GM20431 (cell line): ENCODE data around the gene TRAPPC12.
"Not testable (repeated sequence)": the region's sequence is repeated elsewhere in the genome, so short reads cannot be mapped to it uniquely, and the experiment has no call there.

Experiments used
- in situ Hi-C: fragments of 300-500 bp; cut with MseI, MboI; formaldehyde crosslinking; loops from one replicate; pipeline ENCODE4 v1.15.0; 2020; ENCODE audit warnings: low sequenced_read_pairs; ENCODE audit not compliant: unreplicated experiment

TRAPPC12 gene

GRCh38 chr2:3430172-3430571 is 50.7 kb downstream of the TRAPPC12 start:
- in situ Hi-C loops = no loop called here

DNA sequence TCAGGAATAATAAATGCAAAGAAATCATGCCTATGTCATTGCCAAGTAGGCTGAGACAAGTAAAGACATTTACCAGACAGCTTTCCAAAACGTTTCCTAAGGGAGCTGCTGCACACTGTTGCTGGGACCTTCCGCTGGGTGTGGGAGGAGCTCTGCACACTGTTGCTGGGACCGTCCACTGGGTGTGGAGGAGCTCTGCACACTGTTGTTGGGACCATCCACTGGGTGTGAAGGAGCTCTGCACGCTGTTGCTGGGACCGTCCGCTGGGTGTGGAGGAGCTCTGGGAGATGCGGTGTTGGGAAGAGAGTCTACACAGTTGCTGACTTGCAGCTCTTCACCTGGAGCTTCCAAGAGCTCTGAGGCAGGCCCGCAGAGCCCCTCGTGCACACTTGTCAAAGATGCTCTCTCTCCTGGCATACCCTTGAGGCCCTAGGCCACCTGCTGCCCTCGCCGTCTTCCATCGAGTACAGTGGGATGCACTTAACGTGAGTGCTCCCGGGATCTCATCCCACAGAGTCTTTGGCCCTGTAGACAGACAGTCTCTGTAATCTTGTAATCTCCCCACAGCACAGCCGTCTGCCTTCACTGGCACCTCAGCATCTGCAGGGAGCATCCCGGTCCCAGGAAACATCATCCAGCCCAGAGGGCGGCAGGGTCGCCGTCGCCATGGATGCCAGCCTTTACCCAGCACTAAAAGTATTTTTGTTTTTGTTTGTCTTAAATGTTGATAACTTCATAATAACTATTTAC is 51.4 kb downstream of the TRAPPC12 start:
- in situ Hi-C loops = no loop called here

DNA sequence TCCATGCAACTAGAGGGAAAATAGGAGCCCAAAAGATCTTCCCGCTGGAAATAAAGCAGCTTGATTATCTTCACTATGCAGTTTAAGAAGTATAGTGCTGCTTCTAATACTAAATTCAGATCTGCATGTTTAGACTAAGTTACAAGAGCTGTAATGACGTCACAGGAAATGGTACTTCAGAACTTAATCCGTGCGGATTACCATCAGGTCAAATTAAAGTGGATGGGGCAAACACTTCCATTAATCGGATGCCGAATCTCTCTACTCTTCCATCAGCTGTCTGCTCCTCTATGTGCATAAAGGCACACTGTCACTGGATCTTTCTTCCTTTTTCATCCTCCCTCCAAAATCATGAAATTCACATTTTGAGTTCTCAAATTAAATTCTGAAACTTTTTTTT is 52.6 kb downstream of the TRAPPC12 start:
- in situ Hi-C loops = no loop called here

- in situ Hi-C loops = no loop called here
Observed at GRCh38 chr2:3432693-3433338, 53.3 kb downstream of the TRAPPC12 start.

- in situ Hi-C loops = no loop called here
Observed at GRCh38 chr2:3433339-3433699, 53.8 kb downstream of the TRAPPC12 start.

GRCh38 chr2:3433776-3434400 is 54.4 kb downstream of the TRAPPC12 start:
- in situ Hi-C loops = no loop called here

GRCh38 chr2:3434654-3435053 is 55.2 kb downstream of the TRAPPC12 start:
- in situ Hi-C loops = no loop called here

GRCh38 chr2:3435445-3435844 is 56.0 kb downstream of the TRAPPC12 start:
- in situ Hi-C loops = no loop called here

DNA sequence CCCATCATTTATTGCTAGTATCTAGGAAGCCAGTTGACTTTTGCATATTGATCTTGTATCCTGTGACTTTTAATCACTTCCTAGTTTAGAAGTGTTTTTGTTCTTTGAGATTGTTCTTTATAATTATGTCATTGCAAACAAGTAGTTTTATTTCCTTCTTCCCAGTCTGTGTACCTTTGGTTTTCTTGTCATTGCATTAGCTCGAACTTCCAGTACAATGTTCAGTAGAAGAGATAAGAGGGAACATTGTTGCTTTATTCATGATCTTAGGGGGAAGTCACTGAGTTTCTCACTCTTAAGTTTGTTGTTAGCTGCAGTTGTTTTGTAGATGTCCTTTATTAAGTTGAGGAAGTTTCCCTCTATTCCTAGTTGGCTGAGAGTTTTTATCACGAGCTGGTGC is 61.0 kb downstream of the TRAPPC12 start:
- in situ Hi-C loops = no loop called here

GRCh38 chr2:3441465-3441864 is 62.0 kb downstream of the TRAPPC12 start:
- in situ Hi-C loops = no loop called here

DNA sequence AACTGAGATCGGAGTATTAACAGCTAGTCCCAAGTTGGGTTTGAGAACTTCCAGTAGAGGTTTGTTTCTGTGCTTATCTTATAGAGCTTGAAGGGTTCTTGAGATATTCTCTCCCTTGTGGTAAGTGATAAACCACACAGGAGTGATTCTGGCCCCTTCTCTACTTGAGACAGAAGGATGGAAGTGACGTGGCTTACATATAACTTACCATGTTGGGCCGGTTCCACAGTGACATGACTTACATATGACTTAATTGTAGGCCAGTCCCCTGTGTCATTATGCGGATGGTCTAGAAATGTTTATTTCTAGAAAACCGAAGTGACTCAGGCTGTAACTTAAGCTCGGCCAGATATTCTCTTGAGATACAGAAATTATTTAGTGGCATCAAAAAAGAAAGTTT is 62.7 kb downstream of the TRAPPC12 start:
- in situ Hi-C loops = no loop called here

DNA sequence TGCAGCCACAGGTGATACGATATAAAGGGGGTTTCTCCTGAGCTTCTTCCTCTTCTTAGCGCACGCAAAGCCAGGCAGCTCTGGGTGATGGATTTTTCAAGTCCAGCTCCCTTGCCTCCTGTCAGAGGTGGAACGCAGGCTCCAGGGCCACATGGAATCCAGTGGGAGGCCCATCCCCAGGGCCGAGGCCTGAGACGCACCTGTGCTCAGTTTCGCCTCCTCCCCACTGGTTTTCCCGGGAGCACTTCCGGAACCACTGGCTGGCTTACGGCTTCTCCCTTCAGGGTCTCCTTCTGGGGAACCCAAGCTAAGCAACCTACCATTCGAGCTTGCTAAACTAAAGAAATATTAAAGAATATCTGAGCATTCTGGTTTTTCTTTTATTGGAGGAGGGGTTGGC is 63.6 kb downstream of the TRAPPC12 start:
- in situ Hi-C loops = no loop called here

DNA sequence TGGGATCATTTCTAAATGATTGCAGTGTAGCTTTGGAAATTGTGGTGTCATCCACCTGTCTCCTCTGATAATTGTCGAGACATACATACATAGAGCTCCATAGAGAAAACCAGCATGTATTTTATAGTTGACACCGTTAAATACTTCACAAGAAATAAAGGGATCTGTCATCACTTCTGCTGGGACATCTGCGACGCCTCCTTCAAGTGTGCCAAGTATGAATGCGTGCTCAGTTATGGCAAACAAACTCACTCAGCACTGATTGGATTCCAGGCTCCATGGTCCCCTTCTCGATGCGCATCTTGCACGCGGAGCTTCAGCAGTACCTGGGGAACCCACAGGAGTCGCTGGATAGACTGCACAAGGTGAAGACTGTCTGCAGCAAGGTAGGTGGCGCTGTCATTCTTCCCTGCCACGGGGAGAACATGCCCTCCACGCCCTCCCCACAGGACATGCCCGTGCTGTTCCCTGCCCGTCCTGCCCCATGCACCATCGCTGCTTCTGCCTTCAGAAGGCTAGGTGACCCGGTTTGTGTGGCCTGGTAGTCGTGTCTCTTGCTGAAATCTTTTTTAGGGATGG is 64.1 kb downstream of the TRAPPC12 start:
- in situ Hi-C loops = no loop called here

GRCh38 chr2:3445891-3446290 is 66.4 kb downstream of the TRAPPC12 start:
- in situ Hi-C loops = no loop called here

DNA sequence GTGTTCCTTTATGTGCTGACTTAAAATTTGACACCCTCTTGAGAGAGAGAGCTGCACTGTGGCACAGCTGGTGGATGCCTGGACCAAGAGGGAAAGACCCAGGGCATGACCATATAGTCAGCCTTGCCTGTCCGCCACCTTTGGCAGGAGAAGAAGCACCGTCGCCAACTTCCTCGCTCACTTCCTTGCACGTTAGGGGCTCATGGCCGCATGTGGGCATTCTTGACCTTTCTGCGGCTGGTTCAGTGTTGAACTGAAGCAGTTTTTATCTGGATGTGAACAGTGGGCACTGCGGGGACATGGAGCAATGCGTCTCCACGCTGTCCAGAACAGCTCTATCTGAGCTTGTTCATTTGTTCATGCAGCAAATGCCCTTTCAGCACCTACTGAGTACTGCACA is 66.9 kb downstream of the TRAPPC12 start:
- in situ Hi-C loops = no loop called here

DNA sequence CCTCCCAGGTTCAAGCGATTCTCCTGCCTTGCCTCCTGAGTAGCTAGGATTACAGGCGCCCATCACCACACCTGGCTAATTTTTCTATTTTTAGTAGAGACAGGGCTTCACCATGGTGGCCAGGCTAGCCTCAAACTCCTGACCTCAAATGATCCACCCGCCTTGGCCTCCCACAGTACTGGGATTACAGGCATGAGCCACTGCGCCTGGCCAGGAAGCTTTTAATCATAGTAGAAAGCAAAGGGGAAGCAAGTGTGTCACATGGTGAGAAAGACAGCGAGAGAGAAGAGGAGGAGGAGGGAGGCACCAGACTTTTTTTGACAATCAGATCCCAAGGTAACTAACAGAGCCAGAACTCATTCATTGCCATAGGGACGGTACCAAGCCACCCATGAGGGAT is 67.7 kb downstream of the TRAPPC12 start:
- in situ Hi-C loops = not testable (repeated sequence)

DNA sequence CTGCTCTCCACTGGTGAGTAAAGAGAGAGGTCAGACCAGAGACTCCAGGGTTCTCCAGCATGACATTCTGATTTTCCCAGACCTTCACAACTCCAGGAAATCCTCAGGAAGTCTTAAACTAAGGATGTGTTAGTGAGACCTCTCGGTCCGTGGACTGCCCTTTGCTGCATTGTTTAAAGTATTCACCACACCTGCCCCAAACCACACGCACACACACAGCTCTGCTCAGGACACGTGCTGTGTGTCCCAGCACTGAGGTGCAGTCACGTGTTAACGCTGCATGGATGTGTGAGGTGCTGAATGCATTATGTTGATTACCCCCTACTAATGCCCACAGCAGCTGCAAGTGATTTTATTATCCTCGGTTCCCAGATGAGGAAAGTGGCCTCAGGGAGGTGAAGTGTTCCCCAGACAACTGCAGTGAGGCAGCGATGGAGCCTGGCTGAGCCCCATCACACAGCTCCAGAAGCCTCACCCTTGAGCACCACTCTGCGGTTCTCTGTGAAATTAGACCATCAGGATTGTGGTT is 68.4 kb downstream of the TRAPPC12 start:
- in situ Hi-C loops = no loop called here

DNA sequence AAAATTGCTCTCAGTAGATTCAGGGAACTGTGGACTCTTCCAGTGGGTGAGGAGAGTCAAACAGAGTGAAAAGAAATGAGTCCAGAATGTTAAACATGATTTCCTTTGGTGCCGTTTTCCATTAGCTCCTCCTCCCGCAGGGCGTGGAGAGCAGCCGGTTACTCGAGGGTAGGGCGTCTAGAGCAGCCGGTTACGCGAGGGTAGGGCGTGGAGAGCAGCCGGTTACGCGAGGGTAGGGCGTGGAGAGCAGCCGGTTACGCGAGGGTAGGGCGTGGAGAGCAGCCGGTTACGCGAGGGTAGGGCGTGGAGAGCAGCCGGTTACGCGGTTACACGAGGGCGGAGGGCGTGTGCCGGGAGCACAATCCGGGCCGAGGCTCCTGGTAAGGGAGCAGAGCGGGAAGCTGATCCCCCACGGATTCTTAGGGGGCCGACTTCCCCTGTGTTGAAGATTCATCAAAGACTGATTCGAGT is 69.0 kb downstream of the TRAPPC12 start:
- in situ Hi-C loops = not testable (repeated sequence)

DNA sequence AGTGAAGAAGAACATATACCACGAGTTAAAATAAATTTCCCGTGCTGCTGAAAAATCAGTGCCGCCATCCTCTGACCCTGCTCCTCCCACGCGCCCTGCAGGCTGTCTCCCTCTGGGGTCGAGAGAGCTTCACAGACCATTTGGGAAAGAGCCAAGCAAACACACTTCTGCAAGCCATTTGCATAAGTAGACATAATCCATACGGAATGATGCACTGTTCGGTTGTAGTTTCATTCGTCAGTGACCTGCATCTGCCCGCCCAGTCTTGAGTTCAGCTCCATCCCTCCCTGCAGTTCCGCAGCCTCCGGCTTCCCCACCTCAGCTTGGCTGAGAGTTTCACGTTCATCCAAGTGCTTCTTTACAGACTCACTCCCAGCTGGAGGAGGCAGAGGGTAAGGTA is 69.6 kb downstream of the TRAPPC12 start:
- in situ Hi-C loops = no loop called here

DNA sequence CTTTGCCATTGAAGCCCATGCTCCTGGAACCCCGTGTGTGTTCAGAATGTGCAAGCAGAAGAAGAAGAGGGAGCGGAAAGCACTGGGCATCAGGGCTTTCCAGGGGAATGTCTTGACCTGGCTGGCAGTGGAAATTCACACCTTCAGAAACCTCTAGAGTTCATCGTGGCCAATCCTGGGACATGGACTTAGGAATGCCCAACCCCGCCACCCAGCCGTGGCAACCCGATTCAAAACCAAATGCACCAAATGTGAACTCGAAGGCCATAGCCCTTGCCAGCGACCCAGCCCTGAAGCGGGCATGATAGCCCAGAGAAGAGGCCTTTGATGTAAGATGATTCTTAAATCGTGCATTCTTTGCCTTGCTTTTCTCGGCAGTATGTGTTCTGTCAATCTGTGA is 70.4 kb downstream of the TRAPPC12 start:
- in situ Hi-C loops = no loop called here
